AG04449 (cell line): ENCODE data around the gene CEACAM1.
"Not testable (repeated sequence)": the region's sequence is repeated elsewhere in the genome, so short reads cannot be mapped to it uniquely, and the experiment has no call there.

Source experiments
- CTCF ChIA-PET: fragments of 350-600 bp; formaldehyde crosslinking; extraction: SDS; loops from one replicate; lab custom pipeline; 2021; ENCODE audit warnings: antibody characterized with exemption; lab: Yijun Ruan, JAX
- POLR2A ChIA-PET: fragments of 400-600, 350-600 bp; formaldehyde crosslinking; extraction: SDS; loops from one replicate; lab custom pipeline; 2020; ENCODE audit warnings: antibody characterized with exemption, inconsistent platforms; lab: Yijun Ruan, JAX
- DNase-seq: peaks from one replicate; pipeline ENCODE4 v3.0.0-alpha.2; 2010; ENCODE audit warnings: low read depth, low spot score
- H3K4me3 ChIP-seq: 2 replicates; pipeline ENCODE4 v1.5.1; 2011; ENCODE audit warnings: low read depth, mild to moderate bottlenecking, control low read depth, low read length
- CTCF ChIP-seq: IDR thresholded peaks from one replicate; pipeline ENCODE4 v1.5.1; 2011; ENCODE audit warnings: mild to moderate bottlenecking, moderate library complexity, low read length, control low read depth, inconsistent platforms; ENCODE audit not compliant: insufficient read depth; ENCODE audit errors: missing control alignments

CEACAM1 gene

GRCh38 chr19:42512130-42512636, 16.1 kb downstream of the CEACAM1 start:
- no peak for TF ChIP-seq CTCF
- CTCF ChIA-PET = no interaction called here
- POLR2A ChIA-PET = no interaction called here
- no peak overlapping the region for H3K4me3 ChIP-seq
- no peak for DNase-seq

GRCh38 chr19:42511340-42511739, 16.9 kb downstream of the CEACAM1 start:
- CTCF ChIA-PET = no interaction called here
- DNase-seq = no peak
- POLR2A ChIA-PET = no interaction called here
- TF ChIP-seq CTCF = no peak
- no peak overlapping the region for H3K4me3 ChIP-seq

- no peak for DNase-seq
- POLR2A ChIA-PET = no interaction called here
- CTCF ChIA-PET = interaction anchor here (2.7 kb wide), 1 partner anchor 20 kb away, joined by 10 read pairs; no protein-coding TSS in a partner anchor
- H3K4me3 ChIP-seq = no peak overlapping the region
- no peak for TF ChIP-seq CTCF
Measured at GRCh38 chr19:42508892-42509444, 19.3 kb downstream of the CEACAM1 start.

GRCh38 chr19:42505066-42505465, 23.2 kb downstream of the CEACAM1 start:
- no peak for TF ChIP-seq CTCF
- H3K4me3 ChIP-seq = no peak overlapping the region
- DNase-seq = no peak
- CTCF ChIA-PET = no interaction called here
- POLR2A ChIA-PET = no interaction called here

GRCh38 chr19:42501733-42502132, 26.5 kb downstream of the CEACAM1 start:
- CTCF ChIA-PET = interaction anchor here (1.0 to 1.5 kb wide), 3 partner anchors 51 to 65 kb away, joined by 3 read pairs; no protein-coding TSS in a partner anchor
- POLR2A ChIA-PET = no interaction called here
- H3K4me3 ChIP-seq = no peak overlapping the region
- no peak for TF ChIP-seq CTCF
- no peak for DNase-seq

- H3K4me3 ChIP-seq, DNase-seq, POLR2A ChIA-PET: not testable (repeated sequence)
- CTCF ChIA-PET = interaction anchor here (1.0 to 1.5 kb wide), 2 partner anchors 51 to 66 kb away, joined by 3 read pairs; no protein-coding TSS in a partner anchor
Measured at GRCh38 chr19:42501243-42501642, 27.0 kb downstream of the CEACAM1 start.

GRCh38 chr19:42498169-42498757, 30.0 kb downstream of the CEACAM1 start:
- no peak for TF ChIP-seq CTCF
- no peak for DNase-seq
- ChIA-PET POLR2A (no interaction called here), CTCF (interaction anchor here (1.2 to 1.8 kb wide), 3 partner anchors 30 to 60 kb away, joined by 3 to 5 read pairs (median 4); partner anchors contain the start of gene CEACAM1)
- H3K4me3 ChIP-seq = no peak overlapping the region
